Measurements from ENCODE around the gene TMEM234. TPM values are rescaled to one million over a fixed set of nuclear protein-coding genes. Genes with fewer than 3 reads are reported as not detected.

The TMEM234 gene
- total RNA-seq, 2 donors from 2014 or later = 20.3 to 27.0 TPM

GRCh38 chr1:32241001-32241763 lies 19.0 kb upstream of the TMEM234 start:
- Histone ChIP-seq H3K9me3 (no peaks in the 10 kb centered on the region), H3K36me3 (no peaks in the 10 kb centered on the region), H3K27me3 (no peaks in the 10 kb centered on the region), H3K4me1 (no peaks in the 10 kb centered on the region), H3K27ac (peak overlapping the region; percentile 84), H3K9ac (ENCODE audit: low read depth in 2 of 2, low read length in 2 of 2) (peak overlapping the region; percentile 61 to 94), H3K4me3 (peak overlapping the region; percentile 55)
- intact Hi-C loops (cut with DNase I) = loop anchor here (10.0 kb wide), 1 partner anchor 94 kb away; the partner anchor contains the start of gene MARCKSL1
- no peak for TF ChIP-seq CTCF (IDR thresholded peaks at IDR 0.05)
- peak; percentile 69 for DNase-seq

- H3K36me3 ChIP-seq = no peaks in the 10 kb centered on the region
- peak overlapping the region; percentile 61 to 94 for H3K9ac ChIP-seq (ENCODE audit: low read depth in 2 of 2, low read length in 2 of 2)
- no peaks in the 10 kb centered on the region for H3K27me3 ChIP-seq
- peak overlapping the region; percentile 84 for H3K27ac ChIP-seq
- TF ChIP-seq CTCF (IDR thresholded peaks at IDR 0.05) = no peak
- no peaks in the 10 kb centered on the region for H3K9me3 ChIP-seq
- intact Hi-C loops (cut with DNase I) = loop anchor here (10.0 kb wide), 1 partner anchor 94 kb away; the partner anchor contains the start of gene MARCKSL1
- H3K4me1 ChIP-seq = no peaks in the 10 kb centered on the region
- DNase-seq = peak; percentile 91
- peak overlapping the region; percentile 55 for H3K4me3 ChIP-seq
These were observed 18.2 kb upstream of the TMEM234 start for GRCh38 chr1:32240140-32240951.

- TF ChIP-seq CTCF (IDR thresholded peaks at IDR 0.05) = no peak
- H3K9ac ChIP-seq (ENCODE audit: low read depth in 2 of 2, low read length in 2 of 2) = peak overlapping the region; percentile 47 to 94
- H3K4me3 ChIP-seq = peak overlapping the region; percentile 55
- peak overlapping the region; percentile 84 for H3K27ac ChIP-seq
- no peaks in the 10 kb centered on the region for H3K36me3 ChIP-seq
- H3K9me3 ChIP-seq = no peaks in the 10 kb centered on the region
- intact Hi-C loops (cut with DNase I) = loop anchor here (10.0 kb wide), 1 partner anchor 95 kb away; the partner anchor contains the start of gene MARCKSL1
- DNase-seq = peak; percentile 26
- no peaks in the 10 kb centered on the region for H3K27me3 ChIP-seq
- no peaks in the 10 kb centered on the region for H3K4me1 ChIP-seq
These were observed 17.6 kb upstream of the TMEM234 start for GRCh38 chr1:32239790-32240139.

DNA sequence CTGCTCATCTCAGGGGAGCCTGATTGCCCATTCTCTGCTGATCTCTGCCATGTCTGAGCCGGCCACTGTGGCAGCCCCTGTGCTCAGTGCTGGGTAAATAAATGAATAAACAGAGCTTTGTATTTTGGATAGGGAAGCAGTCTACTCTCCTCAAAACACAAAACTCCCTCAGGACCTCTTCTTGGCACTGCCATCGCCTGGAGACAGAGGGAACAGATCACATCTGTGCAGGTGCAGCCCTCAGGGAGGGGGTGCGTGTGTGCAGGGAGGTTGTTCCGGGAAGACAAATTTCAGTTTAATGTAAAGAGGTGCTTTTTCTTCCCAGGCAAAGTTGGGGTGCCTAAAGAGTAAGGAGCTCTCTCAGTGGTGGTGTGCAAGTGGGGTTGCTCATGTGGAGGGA lies 17.2 kb upstream of the TMEM234 start:
- H3K4me3 ChIP-seq = peak overlapping the region; percentile 55
- intact Hi-C loops (cut with DNase I) = no loop called here
- no peaks in the 10 kb centered on the region for H3K4me1 ChIP-seq
- no peaks in the 10 kb centered on the region for H3K36me3 ChIP-seq
- H3K27ac ChIP-seq = no peak overlapping the region
- no peaks in the 10 kb centered on the region for H3K9me3 ChIP-seq
- peak; percentile 31 for DNase-seq
- peak overlapping the region; percentile 14 to 40 for H3K9ac ChIP-seq (ENCODE audit: low read depth in 2 of 2, low read length in 2 of 2)
- TF ChIP-seq CTCF (IDR thresholded peaks at IDR 0.05) = no peak
- H3K27me3 ChIP-seq = no peaks in the 10 kb centered on the region

DNA sequence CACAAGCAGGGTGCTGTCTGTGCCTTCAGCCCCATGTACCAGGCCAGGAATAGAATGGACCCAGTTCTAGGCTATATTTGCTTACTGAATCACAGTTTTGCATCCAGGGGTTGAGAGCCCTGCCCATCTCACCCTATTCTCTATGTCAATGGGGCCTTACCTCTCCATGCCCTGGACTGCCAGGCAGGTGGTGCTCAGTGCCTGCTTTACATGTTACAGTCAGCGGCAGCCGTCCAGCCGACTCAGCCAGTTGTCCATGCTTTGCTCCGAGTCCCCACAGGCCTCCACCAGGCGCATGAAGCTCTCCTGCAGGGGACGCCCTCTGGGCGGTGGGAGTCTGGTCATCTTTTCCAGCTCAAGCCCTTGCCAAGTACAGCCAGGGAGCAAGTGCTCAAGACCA lies 12.6 kb upstream of the TMEM234 start:
- DNase-seq = no peak
- no peaks in the 10 kb centered on the region for H3K27me3 ChIP-seq
- H3K9ac ChIP-seq (ENCODE audit: low read depth in 2 of 2, low read length in 2 of 2) = no peak overlapping the region
- no peaks in the 10 kb centered on the region for H3K4me1 ChIP-seq
- H3K27ac ChIP-seq = no peak overlapping the region
- H3K4me3 ChIP-seq = no peak overlapping the region
- intact Hi-C loops (cut with DNase I) = no loop called here
- H3K9me3 ChIP-seq = no peaks in the 10 kb centered on the region
- no peak for TF ChIP-seq CTCF (IDR thresholded peaks at IDR 0.05)
- no peaks in the 10 kb centered on the region for H3K36me3 ChIP-seq
